Right lung (tissue), 5 donors: ENCODE results near the gene ABRACL. TPM values are rescaled to one million over a fixed set of nuclear protein-coding genes. Genes with fewer than 3 reads are reported as not detected.
"Not testable (repeated sequence)": the region's sequence is repeated elsewhere in the genome, so short reads cannot be mapped to it uniquely, and the experiment has no call there.

Experiments
- DNase-seq, 2 donors: peaks; one replicate each; pipeline ENCODE4 v3.0.0-alpha.2; 2013
- polyA plus RNA-seq, 5 donors: library from polyadenylated mRNA; unstranded; fragments of 120-200 nt; gene quantifications; one replicate each; pipeline versions ENCODE4 v1.2.1 to v1.2.3, GENCODE V29; 2013; ENCODE audit warnings: inconsistent platforms in 1 of 5, low replicate concordance in 1 of 5; ENCODE audit not compliant: insufficient read length in 5 of 5, insufficient read depth in 1 of 5

Gene ABRACL
- polyA plus RNA-seq, 5 donors, result 25.6 to 39.7 (median 28.7) TPM

DNA sequence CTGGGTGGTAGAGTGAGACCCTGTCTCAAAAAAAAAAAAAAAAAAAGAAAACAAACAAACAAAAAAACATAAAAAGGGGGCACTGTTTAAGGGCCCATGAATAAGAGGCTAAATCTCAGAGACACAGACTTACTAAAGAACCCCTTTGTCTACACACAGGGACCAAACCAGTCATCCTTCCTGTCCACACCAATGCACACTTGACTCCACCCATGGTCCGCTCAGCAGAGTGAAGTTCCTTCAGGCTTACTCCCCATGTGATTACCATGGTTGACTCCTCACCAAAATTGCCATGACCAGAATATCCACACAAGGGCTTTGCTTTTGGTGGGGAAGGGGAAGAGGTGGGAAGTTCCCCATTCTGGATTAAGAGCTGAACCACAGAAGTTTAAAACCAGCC, 21.1 kb upstream of the ABRACL start:
- DNase-seq, result no peak

DNA sequence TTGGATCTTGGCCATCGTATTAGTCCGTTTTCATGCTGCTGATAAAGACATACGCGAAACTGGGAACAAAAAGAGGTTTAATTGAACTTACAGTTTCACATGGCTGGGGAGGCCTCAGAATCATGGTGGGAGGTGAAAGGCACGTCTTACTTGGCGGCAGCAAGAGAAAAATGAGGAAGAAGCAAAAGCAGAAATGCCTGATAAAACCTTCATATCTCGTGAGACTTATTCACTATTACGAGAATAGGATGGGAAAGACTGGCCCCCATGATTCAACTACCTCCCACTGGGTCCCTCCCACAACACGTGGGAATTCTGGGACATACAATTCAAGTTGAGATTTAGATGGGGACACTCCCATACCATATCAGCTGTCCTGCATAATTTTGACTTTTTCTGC, 20.4 kb upstream of the ABRACL start:
- DNase-seq, result no peak

GRCh38 chr6:139010674-139011073, 17.9 kb upstream of the ABRACL start:
- no peak for DNase-seq

- DNase-seq, result no peak
These were observed 16.6 kb upstream of the ABRACL start for GRCh38 chr6:139011980-139012379.

GRCh38 chr6:139013185-139013800, 15.3 kb upstream of the ABRACL start:
- DNase-seq, result no peak

GRCh38 chr6:139014945-139015344, 13.6 kb upstream of the ABRACL start:
- no peak for DNase-seq

- DNase-seq, result peak in 1 of 2 donors; percentile 8
These were observed 12.0 kb upstream of the ABRACL start for GRCh38 chr6:139016337-139017213.

GRCh38 chr6:139017227-139017626, 11.3 kb upstream of the ABRACL start:
- DNase-seq, result peak in 1 of 2 donors; percentile 25

DNA sequence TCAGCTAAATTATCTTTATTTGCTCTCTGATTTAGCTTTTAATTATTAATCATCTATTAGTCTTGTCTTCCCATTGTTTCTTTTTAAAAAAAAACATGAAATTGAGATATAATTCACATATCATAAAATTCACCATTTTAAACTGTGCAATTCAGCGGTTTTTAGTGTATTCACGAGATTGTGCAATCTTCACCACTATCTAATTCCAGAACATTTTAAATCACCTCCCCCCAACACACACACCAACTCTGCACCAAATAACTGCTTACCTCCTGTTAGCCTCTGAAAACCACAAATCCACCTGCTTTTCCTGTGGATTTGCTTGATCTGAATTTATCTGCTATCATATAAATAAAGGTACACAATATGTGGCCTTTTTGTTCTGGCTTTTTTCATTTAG, 8.8 kb upstream of the ABRACL start:
- no peak for DNase-seq

GRCh38 chr6:139020689-139021088, 7.9 kb upstream of the ABRACL start:
- DNase-seq, result no peak

- not testable (repeated sequence) for DNase-seq
These were observed 3.1 kb upstream of the ABRACL start for GRCh38 chr6:139025416-139025815.

GRCh38 chr6:139027620-139028182, 844 bp upstream of the ABRACL start:
- no peak for DNase-seq

GRCh38 chr6:139028215-139028657, 309 bp upstream of the ABRACL start:
- DNase-seq, result no peak

DNA sequence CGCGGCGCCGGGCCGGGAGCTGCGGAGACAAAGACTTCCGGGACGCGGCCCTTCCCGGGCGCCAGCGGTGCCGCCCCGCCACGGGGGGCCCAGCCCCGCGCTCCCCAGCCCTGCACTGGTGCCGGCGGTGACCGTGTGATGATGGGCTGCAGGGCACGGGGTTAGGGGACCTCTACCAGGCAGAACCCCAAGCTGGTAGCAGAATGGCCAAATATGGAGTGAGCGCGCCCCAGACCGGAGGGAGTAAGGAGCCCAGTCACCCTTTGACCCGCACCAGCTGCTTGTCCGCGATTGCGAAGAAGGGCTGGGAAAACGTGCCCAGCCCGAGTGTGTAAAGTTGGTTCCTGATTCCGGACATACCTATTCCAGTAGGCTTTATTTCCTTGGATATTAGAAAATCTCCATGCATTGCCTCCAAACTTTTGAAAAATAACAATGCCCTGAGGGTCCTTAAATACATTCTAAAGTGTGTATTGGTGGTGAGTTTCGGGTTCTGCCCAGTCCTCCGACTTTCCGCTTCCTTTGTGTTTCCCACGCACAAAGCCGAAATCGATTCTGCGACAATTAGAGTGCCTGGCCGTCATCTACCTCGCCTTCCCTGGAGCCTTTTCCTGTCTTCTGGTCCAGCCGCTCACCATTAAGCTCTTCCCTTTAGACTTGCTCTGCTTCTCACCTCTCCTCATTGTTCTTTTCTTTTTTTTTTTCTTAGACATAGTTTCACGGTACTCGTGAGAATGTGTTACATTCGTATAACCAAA, 1.1 kb downstream of the ABRACL start:
- DNase-seq, result peak; percentile 51 to 73

GRCh38 chr6:139030228-139030963, 1.9 kb downstream of the ABRACL start:
- no peak for DNase-seq

DNA sequence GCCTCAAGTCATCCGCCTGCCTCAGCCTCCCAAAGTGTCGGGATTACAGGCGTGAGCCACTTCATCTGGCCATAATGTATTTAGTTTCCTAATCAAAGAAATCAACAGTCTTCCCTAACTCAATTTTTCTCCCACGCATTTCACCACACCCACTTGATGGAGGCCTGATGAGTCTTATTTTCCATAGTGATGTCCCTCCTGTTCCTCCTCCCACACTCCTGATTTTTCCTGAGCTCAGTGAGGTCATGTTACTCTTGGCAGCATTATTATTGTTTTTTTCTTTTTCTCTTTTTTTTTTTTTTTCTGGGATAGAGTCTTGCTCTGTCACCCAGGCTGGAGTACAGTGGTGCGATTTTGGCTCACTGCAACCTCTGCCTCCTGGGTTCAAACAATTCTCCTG, 8.9 kb downstream of the ABRACL start:
- no peak for DNase-seq

GRCh38 chr6:139044250-139044649, 15.7 kb downstream of the ABRACL start:
- DNase-seq, result no peak

DNA sequence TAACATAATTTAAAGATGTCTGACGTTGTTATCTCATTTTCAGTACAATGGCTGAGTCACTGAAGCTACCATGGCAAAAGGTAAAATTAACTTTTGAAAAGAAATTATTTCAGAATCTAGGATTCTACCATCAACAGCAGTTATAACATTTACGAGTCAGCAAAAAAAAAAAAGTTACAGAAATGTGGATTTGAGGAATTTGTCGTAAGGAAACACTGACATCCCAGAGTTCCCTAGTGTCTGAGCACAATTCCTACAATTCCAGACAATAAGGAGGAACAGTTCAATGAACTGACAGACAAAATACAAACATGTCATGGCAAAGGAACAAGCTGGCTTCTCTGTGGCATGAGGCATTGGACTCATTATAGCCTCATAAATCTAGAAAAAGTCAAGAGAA, 19.1 kb downstream of the ABRACL start:
- no peak for DNase-seq

DNA sequence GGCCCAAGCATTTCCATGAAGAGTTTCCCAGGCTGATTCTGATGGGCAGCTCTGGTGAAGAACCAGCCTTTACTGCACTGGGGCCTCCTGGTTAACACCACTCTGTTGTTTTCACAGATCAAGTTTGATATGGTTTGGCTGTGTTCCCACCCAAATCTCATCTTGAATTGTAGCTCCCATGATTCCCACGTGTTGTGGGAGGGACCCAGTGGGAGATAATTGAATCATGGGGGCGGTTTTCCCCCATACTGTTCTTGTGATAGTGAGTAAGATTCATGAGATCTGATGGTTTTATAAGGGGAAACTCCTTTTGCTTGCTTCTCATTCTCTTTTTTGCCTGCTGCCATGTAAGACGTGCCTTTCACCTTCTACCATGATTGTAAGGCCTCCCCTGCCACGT, 20.4 kb downstream of the ABRACL start:
- not testable (repeated sequence) for DNase-seq

- not testable (repeated sequence) for DNase-seq
These were observed 21.7 kb downstream of the ABRACL start for GRCh38 chr6:139050131-139050769.

DNA sequence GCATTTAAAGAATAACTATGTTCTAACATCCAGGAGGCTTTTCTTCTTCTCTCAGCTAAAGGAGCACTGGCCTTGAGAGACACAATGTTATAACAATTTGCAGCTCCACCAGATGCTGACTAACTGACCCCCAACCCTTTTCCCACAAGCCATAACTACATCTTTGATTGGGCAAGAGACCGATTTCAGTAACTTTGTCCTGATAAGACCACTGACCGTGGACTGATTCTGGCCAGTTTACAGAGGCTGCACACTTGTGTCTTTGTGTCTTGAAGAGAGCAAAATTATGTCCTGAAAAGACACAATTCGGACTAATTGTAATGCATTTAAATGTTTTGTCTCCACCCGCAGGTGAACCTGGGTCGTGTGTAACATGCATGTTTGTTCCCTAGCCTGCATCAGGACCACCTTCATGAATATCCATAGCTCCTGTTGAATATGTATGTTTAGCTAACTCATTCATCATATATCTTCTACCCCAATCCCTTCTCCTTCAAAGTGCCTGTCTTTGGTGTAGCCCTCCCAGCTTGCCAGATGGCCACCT, 22.3 kb downstream of the ABRACL start:
- DNase-seq, result no peak
